ENCODE measurements around the gene MYL9.
"Not testable (repeated sequence)": the region's sequence is repeated elsewhere in the genome, so short reads cannot be mapped to it uniquely, and the experiment has no call there.

DNA sequence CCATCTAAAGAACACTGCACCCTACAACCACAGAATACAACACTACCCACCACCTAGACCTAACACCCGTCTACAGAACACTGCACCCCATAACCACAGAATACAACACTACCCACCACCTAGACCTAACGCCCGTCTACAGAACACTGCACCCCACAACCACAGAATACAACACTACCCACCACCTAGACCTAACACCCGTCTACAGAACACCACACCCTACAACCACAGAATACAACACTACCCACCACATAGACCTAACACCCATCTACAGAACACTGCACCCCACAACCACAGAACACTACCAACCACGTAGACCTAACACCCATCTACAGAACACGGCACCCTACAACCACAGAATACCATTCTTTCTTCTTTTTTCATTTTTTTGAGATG is 23.4 kb downstream of the MYL9 start:
- TF ChIP-seq, protein P1, sequence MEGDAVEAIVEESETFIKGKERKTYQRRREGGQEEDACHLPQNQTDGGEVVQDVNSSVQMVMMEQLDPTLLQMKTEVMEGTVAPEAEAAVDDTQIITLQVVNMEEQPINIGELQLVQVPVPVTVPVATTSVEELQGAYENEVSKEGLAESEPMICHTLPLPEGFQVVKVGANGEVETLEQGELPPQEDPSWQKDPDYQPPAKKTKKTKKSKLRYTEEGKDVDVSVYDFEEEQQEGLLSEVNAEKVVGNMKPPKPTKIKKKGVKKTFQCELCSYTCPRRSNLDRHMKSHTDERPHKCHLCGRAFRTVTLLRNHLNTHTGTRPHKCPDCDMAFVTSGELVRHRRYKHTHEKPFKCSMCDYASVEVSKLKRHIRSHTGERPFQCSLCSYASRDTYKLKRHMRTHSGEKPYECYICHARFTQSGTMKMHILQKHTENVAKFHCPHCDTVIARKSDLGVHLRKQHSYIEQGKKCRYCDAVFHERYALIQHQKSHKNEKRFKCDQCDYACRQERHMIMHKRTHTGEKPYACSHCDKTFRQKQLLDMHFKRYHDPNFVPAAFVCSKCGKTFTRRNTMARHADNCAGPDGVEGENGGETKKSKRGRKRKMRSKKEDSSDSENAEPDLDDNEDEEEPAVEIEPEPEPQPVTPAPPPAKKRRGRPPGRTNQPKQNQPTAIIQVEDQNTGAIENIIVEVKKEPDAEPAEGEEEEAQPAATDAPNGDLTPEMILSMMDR (conservative IDR thresholded peaks at IDR 0.05; ENCODE audit: low read length), result not testable (repeated sequence)
- TF ChIP-seq EZH2phosphoT487 (IDR thresholded peaks at IDR 0.05; ENCODE audit: borderline replicate concordance, low read depth, low read length), result not testable (repeated sequence)
